Brain pericyte (primary cell): ENCODE data around the gene OSBPL10.
"Not testable (repeated sequence)": the region's sequence is repeated elsewhere in the genome, so short reads cannot be mapped to it uniquely, and the experiment has no call there.

ENCODE experiments used
- DNase-seq: peaks from one replicate; pipeline ENCODE4 v3.0.0-alpha.2; 2012; ENCODE audit warnings: low read depth, low spot score

The OSBPL10 gene

GRCh38 chr3:31993843-31994242 lies 12.8 kb upstream of the OSBPL10 start:
- DNase-seq = no peak

DNA sequence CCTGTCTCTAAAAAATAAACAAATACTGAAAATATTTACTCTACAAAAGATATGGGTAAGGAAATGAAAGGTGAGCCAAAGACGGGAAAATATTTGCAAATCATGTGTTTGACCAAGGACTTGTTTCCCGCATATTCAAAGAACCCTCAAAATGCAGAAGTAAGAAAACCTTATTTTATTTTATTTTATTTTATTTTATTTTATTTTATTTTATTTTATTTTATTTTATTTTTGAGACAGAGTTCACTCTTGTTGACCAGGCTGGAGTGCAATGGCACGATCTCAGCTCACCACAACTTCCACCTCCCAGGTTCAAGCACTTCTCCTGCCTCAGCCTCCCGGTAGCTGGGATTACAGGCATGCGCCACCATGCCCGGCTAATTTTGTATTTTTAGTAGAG lies 11.9 kb upstream of the OSBPL10 start:
- DNase-seq = not testable (repeated sequence)

DNA sequence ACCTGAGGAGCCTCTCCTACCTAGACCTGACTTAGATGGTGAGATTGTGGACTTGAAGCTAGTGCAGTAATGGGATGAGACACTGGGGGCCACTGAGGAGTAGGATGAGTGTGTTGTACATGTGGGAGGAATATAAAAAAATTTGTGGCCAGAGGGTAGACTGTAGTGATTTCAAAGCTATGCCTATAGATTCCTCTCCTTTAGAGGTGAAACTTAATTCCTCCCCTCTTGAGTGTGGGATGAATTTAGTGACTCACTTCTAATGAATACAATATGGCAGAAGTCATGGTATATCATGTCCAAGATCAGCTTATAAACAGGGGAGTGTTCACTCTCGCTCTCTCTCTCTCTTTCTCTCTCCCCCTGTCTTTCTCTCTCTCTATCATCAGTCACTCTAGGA lies 7.2 kb upstream of the OSBPL10 start:
- no peak for DNase-seq

- DNase-seq = no peak
These were observed 4.8 kb upstream of the OSBPL10 start for GRCh38 chr3:31985831-31986230.

- no peak for DNase-seq
These were observed 3.3 kb upstream of the OSBPL10 start for GRCh38 chr3:31984321-31984720.

DNA sequence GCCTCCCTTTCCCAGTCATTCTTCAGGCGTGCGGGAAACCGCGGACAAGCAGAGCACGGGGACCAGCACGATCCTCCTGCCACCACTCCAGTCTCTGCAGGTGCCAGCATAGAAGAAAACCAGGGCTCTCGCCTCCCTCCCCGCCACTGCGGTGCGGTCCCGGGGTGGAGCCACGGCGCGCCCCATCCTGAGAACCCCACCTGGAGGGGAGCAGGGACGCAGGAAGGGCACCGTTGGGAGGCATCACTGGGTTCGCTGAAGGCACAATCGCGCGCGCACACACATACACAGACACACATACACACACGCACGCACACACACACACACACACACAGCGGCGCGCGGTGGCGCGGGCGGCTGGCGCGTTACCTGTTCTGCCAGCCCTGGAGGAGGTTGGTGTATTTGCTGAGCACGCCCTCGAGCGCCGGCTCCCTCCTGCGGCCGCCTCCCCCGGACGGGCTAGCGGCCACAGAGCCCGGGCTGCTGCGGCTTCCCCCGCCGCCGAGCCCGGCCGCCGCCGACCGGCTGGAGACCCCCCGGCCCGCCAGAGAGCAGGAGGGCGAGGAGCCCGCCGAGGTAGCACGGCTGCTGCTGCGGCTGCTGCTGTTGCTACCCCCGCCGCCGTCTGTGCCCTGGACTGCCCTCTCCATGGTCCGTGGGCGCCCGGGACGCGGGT lies 394 bp downstream of the OSBPL10 start:
- no peak for DNase-seq

DNA sequence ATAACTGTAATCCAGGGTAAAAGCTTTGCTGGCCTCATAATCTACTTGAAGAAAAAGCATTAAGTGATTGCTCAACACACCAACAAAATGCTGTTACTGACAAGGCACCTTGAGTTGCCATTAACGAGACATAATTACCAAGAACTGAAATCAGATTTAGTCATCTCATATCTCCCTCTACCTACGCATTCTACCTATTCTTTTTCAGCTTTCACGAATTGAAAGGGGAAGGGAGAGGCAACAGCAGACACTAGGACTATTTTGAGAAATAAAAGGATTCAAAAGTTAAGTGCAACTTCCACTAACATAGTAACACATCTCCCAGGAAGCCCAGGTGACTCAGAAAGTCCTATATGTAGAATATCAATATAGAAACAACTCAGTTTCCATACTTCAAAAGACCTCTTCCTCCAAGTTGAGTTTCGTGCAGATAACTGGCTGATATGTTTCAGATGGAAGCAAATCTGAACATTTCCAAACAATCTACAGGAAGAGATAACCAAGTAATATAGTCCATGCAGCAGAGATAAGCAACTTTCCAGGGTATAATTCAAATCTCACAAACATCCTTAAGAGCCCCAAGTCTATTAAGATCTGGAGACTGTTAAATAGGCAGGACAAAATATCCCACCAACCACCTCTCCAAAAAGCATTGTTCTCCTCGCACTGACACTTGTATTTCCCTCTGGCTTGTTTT lies 1.9 kb downstream of the OSBPL10 start:
- DNase-seq = no peak

DNA sequence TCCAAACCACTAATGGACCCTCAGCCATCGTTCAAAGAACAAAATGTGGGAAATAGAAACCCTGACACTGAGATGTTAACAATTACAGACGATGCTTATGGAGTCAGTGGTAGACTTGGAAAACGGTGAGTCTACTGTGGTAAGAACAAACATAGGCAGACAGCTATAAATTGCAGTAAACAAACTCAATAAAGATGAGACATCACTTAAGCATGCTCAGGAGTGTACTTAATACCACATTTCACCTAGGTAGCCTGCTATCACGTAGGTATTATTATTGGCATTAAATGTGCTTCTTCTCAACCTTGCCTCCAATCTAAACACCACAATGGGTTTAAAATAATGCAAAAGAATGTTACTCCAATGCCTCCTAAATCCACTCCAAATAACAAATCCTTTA lies 2.5 kb downstream of the OSBPL10 start:
- DNase-seq = no peak

- DNase-seq = no peak
These were observed 3.3 kb downstream of the OSBPL10 start for GRCh38 chr3:31977736-31978135.

GRCh38 chr3:31976302-31976701 lies 4.8 kb downstream of the OSBPL10 start:
- no peak for DNase-seq

DNA sequence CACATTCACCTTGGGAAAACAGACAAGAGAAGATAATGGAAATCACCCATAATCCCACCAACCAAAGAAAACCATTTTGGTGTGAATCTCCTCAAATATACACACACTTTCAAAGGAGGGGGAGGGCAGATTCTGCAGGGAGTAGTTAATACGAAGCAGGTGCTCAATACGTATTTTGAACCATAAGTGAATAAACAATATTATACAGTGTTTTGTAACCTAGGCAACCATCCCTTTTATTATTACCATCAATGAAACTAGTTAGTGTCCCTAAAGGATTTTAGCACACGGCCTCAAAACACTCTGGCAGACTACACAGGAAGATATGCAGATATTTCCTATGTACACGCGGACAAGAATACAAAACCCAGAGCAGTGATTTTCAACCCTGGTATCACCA lies 6.1 kb downstream of the OSBPL10 start:
- no peak for DNase-seq

GRCh38 chr3:31974471-31974870 lies 6.6 kb downstream of the OSBPL10 start:
- DNase-seq = peak; percentile 59

DNA sequence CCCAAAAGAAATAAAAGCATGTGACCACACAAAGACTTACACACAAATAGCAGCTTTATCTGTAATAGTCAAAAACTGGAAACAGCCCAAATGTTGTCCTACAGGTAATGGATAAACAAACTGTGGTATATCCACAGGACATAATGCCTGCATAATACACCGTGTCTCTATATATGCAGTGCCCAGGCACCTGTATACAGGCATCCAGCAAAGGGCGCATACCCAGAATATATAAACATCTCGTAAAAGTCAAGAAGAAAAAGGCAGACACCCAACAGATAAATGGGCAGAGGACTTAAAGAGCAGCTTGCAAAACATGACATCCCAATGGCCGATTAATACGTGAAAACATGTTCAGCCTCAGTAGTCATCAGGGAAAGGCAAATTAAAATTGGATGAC lies 7.2 kb downstream of the OSBPL10 start:
- no peak for DNase-seq

GRCh38 chr3:31973081-31973480 lies 8.0 kb downstream of the OSBPL10 start:
- DNase-seq = no peak

GRCh38 chr3:31971607-31972006 lies 9.5 kb downstream of the OSBPL10 start:
- DNase-seq = no peak

- DNase-seq = no peak
These were observed 12.1 kb downstream of the OSBPL10 start for GRCh38 chr3:31968927-31969418.

GRCh38 chr3:31968369-31968926 lies 12.6 kb downstream of the OSBPL10 start:
- DNase-seq = no peak

GRCh38 chr3:31967592-31967991 lies 13.5 kb downstream of the OSBPL10 start:
- DNase-seq = no peak

DNA sequence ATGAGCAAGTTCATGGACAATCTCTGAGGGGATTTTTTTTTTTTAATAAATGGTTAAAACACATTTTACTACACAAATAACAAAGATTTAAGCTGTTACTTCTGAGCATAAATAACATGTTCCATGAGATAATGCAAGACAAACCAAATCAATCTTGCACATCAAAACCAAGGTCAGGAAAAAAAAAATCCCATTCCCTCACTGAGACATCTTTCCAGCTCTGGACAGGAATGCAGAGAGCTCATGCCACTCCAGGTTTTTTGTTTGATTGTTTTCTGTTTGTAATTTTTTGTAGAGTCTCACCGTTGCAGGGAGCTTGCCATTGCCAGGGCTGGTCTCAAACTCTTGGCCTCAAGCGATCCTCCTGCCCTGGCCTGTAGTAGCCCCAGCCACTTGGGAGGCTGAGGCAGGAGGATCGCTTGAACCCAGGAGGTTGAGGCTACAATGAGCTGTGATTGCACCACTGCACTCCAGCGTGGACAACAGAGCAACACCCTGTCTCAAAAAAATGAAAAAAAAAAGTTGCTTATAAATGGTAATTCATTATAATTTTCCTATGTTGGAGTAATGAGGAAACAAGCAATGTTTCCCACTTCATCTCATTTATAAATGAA lies 14.0 kb downstream of the OSBPL10 start:
- DNase-seq = no peak

GRCh38 chr3:31962801-31963205 lies 18.3 kb downstream of the OSBPL10 start:
- DNase-seq = no peak

- DNase-seq = no peak
These were observed 20.1 kb downstream of the OSBPL10 start for GRCh38 chr3:31960793-31961431.
